ENCODE measurements around the gene RNF217.
"Not testable (repeated sequence)": the region's sequence is repeated elsewhere in the genome, so short reads cannot be mapped to it uniquely, and the experiment has no call there.

Gene RNF217

GRCh38 chr6:125031385-125031784 is 69.1 kb downstream of the RNF217 start:
- Histone ChIP-seq H3K4me2 (ENCODE audit: low read depth, low read length, poor library complexity, severe bottlenecking) (no peak overlapping the region), H3K9me3 (ENCODE audit: insufficient read depth, low read depth, low read length) (no peaks in the 10 kb centered on the region), H3K27me3 (ENCODE audit: insufficient read depth, low read length, poor library complexity, severe bottlenecking) (no peaks in the 10 kb centered on the region), H2AFZ (ENCODE audit: low read length) (no peak overlapping the region), H3F3A (ENCODE audit: low read depth) (no peaks in the 10 kb centered on the region), H3K9ac (ENCODE audit: low read depth, low read length, poor library complexity, severe bottlenecking) (no peak overlapping the region), H3K36me3 (ENCODE audit: insufficient read depth, low read length) (no peaks in the 10 kb centered on the region), H3K79me2 (ENCODE audit: insufficient read depth, low read length) (no peaks in the 10 kb centered on the region), H3K9me2 (replicated peaks; ENCODE audit: low read depth, low read length) (no peaks in the 10 kb centered on the region), H3K4me3 (ENCODE audit: low read length, poor library complexity, severe bottlenecking) (no peak overlapping the region), H3K4me1 (ENCODE audit: insufficient read depth, low read length, poor library complexity, severe bottlenecking) (no peaks in the 10 kb centered on the region), H4K20me1 (ENCODE audit: insufficient read depth, low read length, poor library complexity, severe bottlenecking) (no peaks in the 10 kb centered on the region)
- no peak for TF ChIP-seq CTCF (conservative IDR thresholded peaks at IDR 0.05; ENCODE audit: low read length)
- no peak for TF ChIP-seq EZH2phosphoT487 (IDR thresholded peaks at IDR 0.05; ENCODE audit: borderline replicate concordance)

- H3K27me3 ChIP-seq (ENCODE audit: insufficient read depth, low read length, poor library complexity, severe bottlenecking); H3K79me2 ChIP-seq (ENCODE audit: insufficient read depth, low read length); H3K4me3 ChIP-seq (ENCODE audit: low read length, poor library complexity, severe bottlenecking); H3K9me2 ChIP-seq (replicated peaks; ENCODE audit: low read depth, low read length); H3F3A ChIP-seq (ENCODE audit: low read depth); H3K9ac ChIP-seq (ENCODE audit: low read depth, low read length, poor library complexity, severe bottlenecking); H3K4me1 ChIP-seq (ENCODE audit: insufficient read depth, low read length, poor library complexity, severe bottlenecking); H2AFZ ChIP-seq (ENCODE audit: low read length); H3K4me2 ChIP-seq (ENCODE audit: low read depth, low read length, poor library complexity, severe bottlenecking); H3K36me3 ChIP-seq (ENCODE audit: insufficient read depth, low read length); H3K9me3 ChIP-seq (ENCODE audit: insufficient read depth, low read depth, low read length); H4K20me1 ChIP-seq (ENCODE audit: insufficient read depth, low read length, poor library complexity, severe bottlenecking): not testable (repeated sequence)
Measured at GRCh38 chr6:125034929-125035328, 72.7 kb downstream of the RNF217 start.

- not testable (repeated sequence) for H3K36me3 ChIP-seq (ENCODE audit: insufficient read depth, low read length); H2AFZ ChIP-seq (ENCODE audit: low read length); H3K9ac ChIP-seq (ENCODE audit: low read depth, low read length, poor library complexity, severe bottlenecking); H3K4me3 ChIP-seq (ENCODE audit: low read length, poor library complexity, severe bottlenecking); H3K79me2 ChIP-seq (ENCODE audit: insufficient read depth, low read length); H4K20me1 ChIP-seq (ENCODE audit: insufficient read depth, low read length, poor library complexity, severe bottlenecking); H3K9me2 ChIP-seq (replicated peaks; ENCODE audit: low read depth, low read length); H3K9me3 ChIP-seq (ENCODE audit: insufficient read depth, low read depth, low read length); H3K4me1 ChIP-seq (ENCODE audit: insufficient read depth, low read length, poor library complexity, severe bottlenecking); H3K4me2 ChIP-seq (ENCODE audit: low read depth, low read length, poor library complexity, severe bottlenecking); H3K27me3 ChIP-seq (ENCODE audit: insufficient read depth, low read length, poor library complexity, severe bottlenecking); H3F3A ChIP-seq (ENCODE audit: low read depth)
Measured at GRCh38 chr6:125036486-125036885, 74.2 kb downstream of the RNF217 start.

- Histone ChIP-seq H3K27me3 (ENCODE audit: insufficient read depth, low read length, poor library complexity, severe bottlenecking) (no peaks in the 10 kb centered on the region), H3K4me2 (ENCODE audit: low read depth, low read length, poor library complexity, severe bottlenecking) (no peak overlapping the region), H3K9ac (ENCODE audit: low read depth, low read length, poor library complexity, severe bottlenecking) (no peak overlapping the region), H3K9me3 (ENCODE audit: insufficient read depth, low read depth, low read length) (no peaks in the 10 kb centered on the region; the same call in 1 of the 2 replicates), H3K79me2 (ENCODE audit: insufficient read depth, low read length) (no peaks in the 10 kb centered on the region), H3K9me2 (replicated peaks; ENCODE audit: low read depth, low read length) (no peaks in the 10 kb centered on the region), H3K4me1 (ENCODE audit: insufficient read depth, low read length, poor library complexity, severe bottlenecking) (no peaks in the 10 kb centered on the region), H3K36me3 (ENCODE audit: insufficient read depth, low read length) (no peaks in the 10 kb centered on the region), H3K4me3 (ENCODE audit: low read length, poor library complexity, severe bottlenecking) (no peak overlapping the region), H4K20me1 (ENCODE audit: insufficient read depth, low read length, poor library complexity, severe bottlenecking) (no peaks in the 10 kb centered on the region), H3F3A (ENCODE audit: low read depth) (no peaks in the 10 kb centered on the region), H2AFZ (ENCODE audit: low read length) (no peak overlapping the region)
- TF ChIP-seq EZH2phosphoT487 (IDR thresholded peaks at IDR 0.05; ENCODE audit: borderline replicate concordance) (no peak), CTCF (conservative IDR thresholded peaks at IDR 0.05; ENCODE audit: low read length) (no peak)
Measured at GRCh38 chr6:125037827-125038226, 75.6 kb downstream of the RNF217 start.

Measured in Loucy (cell line).